SK-N-SH (cell line): ENCODE measurements around the gene ABHD12.

Source experiments
- EZH2phosphoT487 ChIP-seq: fragments of 200-600 bp; sonication (generic); IDR thresholded peaks from 2 replicates; pipeline ENCODE4 v1.6.1; 2017; ENCODE audit warnings: low read depth, mixed run types, mild to moderate bottlenecking, antibody characterized with exemption, moderate library complexity, borderline replicate concordance
- JUND ChIP-seq: IDR thresholded peaks from 2 replicates; pipeline ENCODE4 v1.4.0; 2012
- POLR2AphosphoS5 ChIP-seq: IDR thresholded peaks from 2 replicates; pipeline ENCODE4 v1.6.1; 2012; ENCODE audit warnings: low read depth, low read length
- RCOR1 ChIP-seq: fragments of 150-350 bp; IDR thresholded peaks from 2 replicates; pipeline ENCODE4 v1.6.1; 2017; ENCODE audit warnings: antibody characterized with exemption, low read length
- RFX5 ChIP-seq: IDR thresholded peaks from 2 replicates; pipeline ENCODE4 v1.6.1; 2012; ENCODE audit warnings: mild to moderate bottlenecking, improper control_type of control experiment, low read length
- TF ChIP-seq, protein P1 (sequence below): fragments of 200-600 bp; sonication (generic); IDR thresholded peaks from 2 replicates; pipeline ENCODE4 v1.6.1; 2017; ENCODE audit warnings: antibody characterized with exemption, mild to moderate bottlenecking, moderate library complexity

DNA sequence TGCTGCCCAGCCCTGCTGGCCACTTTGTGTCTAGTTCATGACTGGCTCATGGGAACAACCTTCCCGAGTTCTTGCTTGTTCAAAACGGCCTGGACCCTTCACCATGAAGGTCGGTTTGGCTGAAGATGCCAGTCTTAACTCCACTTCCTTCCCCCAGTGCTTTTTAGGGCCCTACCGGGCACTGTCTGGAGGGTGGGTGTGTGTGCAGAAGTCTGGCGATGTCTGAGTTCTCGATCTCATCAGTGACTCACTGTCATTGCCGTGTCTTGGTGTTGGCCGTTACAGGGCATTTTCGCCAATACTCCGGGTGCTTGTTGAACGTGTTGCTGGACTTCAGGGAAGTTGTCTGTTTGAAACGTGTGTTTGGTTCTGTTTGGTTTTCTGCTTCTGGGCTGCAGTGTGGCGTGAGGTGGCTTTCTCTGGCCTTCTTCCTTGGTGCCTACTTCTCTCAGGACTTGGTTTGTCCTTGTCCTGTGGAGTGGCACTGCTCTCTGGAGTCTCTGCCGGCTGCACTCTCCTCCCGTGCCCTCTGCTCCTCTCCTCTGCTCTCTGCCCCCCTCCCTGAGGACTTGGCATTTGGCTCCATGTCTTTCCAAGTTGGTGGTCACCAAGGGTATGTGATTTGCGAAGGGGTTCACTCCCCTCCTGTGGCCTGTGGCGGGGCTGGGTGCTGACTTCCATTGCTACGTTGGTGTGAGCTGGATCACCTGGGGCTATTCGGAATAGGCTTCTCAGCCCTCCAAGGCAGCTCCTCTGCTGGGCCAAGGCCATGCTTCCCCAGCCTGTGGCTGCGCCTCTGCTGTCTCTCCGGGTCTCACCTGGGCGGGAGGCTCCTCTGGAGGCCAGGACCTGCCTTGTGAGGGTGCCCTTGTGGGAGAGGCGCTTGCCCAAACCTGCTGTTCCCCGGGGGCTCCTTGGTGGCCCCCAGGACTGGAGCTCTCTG lies 104.5 kb downstream of the ABHD12 start:
- TF ChIP-seq, protein P1, sequence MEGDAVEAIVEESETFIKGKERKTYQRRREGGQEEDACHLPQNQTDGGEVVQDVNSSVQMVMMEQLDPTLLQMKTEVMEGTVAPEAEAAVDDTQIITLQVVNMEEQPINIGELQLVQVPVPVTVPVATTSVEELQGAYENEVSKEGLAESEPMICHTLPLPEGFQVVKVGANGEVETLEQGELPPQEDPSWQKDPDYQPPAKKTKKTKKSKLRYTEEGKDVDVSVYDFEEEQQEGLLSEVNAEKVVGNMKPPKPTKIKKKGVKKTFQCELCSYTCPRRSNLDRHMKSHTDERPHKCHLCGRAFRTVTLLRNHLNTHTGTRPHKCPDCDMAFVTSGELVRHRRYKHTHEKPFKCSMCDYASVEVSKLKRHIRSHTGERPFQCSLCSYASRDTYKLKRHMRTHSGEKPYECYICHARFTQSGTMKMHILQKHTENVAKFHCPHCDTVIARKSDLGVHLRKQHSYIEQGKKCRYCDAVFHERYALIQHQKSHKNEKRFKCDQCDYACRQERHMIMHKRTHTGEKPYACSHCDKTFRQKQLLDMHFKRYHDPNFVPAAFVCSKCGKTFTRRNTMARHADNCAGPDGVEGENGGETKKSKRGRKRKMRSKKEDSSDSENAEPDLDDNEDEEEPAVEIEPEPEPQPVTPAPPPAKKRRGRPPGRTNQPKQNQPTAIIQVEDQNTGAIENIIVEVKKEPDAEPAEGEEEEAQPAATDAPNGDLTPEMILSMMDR: no peak
- TF ChIP-seq POLR2AphosphoS5 (no peak), JUND (no peak), RCOR1 (no peak), EZH2phosphoT487 (no peak), RFX5 (no peak)
